ENCODE data around the gene PCP2.
"Not testable (repeated sequence)": the region's sequence is repeated elsewhere in the genome, so short reads cannot be mapped to it uniquely, and the experiment has no call there.

PCP2 gene

DNA sequence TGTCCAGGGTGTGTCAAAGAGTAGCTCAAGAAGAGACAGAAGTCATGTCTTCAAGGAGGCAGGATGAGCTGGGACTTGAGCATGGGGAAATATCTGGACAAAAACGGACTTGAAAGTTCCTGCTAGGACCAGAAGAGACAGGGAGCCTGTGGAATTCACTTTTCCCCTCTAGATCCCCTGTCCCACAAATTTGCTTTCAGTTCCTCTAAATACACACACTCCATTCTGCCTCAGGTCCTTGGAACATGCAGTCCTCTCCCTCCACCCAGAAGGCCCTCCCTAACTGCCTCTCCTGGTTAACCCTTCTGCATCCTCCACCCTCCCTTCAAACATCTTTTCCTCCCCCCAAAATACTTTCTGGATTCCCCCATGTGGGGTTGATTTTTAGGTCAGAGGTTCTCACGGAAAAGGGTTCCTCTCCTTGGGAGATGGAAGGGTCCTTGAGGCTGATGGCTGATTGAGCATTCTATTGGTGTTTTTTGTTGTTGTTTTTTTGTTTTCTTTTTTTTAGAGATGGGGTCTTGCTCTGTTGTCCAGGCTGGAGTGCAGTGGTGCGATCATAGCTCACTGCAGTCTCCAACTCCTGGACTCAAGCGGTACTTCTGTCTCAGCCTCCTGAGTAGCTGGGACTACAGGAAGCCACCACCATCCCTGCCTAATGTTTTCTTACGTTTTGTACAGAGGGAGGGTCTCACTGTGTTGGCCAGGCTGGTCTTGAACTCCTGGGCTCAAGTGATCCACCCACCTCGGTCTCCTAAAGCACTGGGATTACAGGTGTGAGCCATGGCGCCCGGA is 28.4 kb upstream of the PCP2 start:
- no peak for FAIRE-seq

- no peak for FAIRE-seq
Measured at GRCh38 chr19:7658219-7658686, 24.7 kb upstream of the PCP2 start.

- FAIRE-seq: no peak
Measured at GRCh38 chr19:7657131-7657751, 23.7 kb upstream of the PCP2 start.

DNA sequence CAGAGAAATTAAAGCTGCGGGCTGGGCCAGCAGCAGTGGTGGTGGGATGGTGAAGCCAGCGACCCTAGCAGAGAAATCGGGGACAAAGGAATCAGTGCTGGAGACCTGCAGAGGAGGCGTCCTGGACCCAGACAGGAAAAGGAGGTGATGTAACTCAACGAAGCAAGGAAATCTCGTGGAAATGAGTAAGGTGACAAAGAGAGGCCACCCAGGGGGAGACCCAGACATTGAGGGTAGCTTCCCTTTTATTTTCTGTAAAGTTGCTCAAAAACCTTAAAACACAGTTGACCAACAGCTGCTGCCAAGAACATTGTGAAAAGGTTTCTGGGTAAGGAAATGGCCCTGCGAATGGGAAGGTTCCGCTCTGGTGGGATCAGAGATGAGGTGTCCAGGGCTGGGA is 22.1 kb upstream of the PCP2 start:
- FAIRE-seq: no peak

DNA sequence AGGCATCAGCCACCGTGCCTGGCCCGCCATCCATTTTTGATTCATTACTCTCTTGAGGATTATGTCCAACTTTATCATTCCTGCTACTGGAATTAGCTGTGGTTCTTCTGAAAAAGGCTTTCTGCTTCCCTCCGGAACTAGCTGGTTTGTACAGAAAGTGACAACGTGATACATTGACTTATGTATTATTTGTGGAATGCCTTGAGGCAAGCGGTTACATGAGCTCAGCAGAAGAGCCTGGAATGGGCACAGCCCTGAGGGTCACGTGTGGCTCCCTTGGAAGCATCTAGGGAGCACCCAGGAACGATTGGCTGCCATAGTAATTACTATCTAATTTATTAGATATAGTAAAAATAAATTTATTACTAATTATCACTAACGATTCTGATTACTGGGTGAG is 20.9 kb upstream of the PCP2 start:
- no peak for FAIRE-seq

DNA sequence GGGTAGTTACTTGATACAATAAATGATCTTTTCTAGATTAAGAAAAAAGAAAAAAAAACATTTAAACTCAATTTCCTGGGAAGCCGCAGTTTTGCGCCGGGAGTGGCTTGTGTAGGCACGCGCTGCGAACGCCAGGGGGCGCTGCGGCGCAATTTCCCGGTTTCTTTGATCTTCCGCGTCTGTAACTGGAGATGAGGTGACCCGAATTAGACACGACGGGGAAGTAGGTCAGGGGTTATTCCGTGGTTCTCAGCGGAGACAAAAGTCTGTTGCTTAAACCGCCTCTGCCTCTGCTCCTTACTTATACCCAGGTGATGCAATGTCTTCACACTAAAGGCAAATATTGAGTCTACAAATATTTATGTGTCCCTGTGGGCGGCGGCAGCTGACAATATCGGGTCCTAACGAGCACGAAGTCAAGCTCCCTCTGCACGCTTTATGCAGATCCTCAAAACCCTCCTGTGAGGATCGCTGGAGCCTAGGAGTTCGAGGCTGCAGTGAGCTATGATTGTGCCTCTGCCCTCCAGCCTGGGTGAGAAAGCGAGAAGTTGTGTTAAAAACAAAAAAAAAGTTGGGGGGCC is 18.6 kb upstream of the PCP2 start:
- FAIRE-seq: peak; percentile 77

DNA sequence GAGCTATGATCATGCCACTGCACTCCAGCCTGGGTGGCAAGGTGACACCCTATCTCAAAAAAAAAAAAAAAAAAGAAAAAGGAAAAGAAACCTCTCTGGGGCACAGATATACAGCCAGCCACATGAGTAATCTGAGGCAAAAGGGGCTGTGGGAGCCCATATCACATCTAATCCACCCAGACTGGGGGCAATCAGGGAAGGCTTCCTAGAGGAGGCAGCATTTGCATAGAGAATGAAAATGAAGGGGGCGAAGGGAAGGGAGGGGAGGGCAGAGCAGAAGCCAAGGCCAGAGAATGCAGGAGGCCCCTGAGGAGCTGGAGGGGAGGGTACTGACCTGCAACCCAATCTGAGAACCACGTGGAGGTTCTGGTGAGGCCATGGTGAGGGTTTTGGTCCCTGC is 16.6 kb upstream of the PCP2 start:
- FAIRE-seq: no peak

- FAIRE-seq: no peak
Measured at GRCh38 chr19:7648265-7649014, 14.9 kb upstream of the PCP2 start.

- FAIRE-seq: no peak
Measured at GRCh38 chr19:7647156-7647555, 13.6 kb upstream of the PCP2 start.

DNA sequence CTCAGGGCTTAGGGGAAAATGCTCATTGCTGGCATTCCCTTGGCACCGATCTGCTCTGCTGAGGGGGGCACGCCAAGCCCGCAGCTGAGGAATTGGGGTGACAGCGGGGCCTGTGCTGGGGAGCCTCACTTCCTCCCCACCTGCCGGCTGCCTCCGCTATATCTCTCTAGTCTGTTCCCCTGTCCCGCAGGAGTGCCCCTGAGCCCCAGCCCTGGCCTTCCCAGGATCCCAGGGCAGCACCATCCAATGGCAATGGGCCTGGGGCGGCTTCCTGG is 12.8 kb upstream of the PCP2 start:
- FAIRE-seq: no peak

- no peak for FAIRE-seq
Measured at GRCh38 chr19:7645656-7646425, 12.3 kb upstream of the PCP2 start.

DNA sequence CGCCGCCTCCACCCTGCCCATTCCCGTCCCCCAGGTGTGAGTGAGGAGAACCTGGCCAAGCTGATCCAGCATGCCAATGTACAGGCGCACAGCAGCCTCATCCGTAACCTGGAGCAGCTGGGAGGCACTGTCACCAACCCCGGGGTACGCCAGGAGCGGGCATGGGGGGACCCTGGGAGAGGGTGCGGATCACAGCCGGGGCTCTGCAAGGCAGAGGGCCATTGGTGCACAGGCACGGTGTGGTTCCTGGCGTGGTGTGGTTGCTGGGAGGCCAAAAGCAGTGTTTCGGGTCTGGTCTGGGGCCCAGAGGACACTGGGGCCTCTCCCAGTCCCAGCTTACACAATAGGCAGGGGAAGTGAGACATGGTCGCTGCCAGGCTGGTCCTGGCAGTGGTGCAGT is 11.6 kb upstream of the PCP2 start:
- no peak for FAIRE-seq

GRCh38 chr19:7644550-7644877 is 11.0 kb upstream of the PCP2 start:
- FAIRE-seq: no peak

- not testable (repeated sequence) for FAIRE-seq
Measured at GRCh38 chr19:7643629-7644549, 10.4 kb upstream of the PCP2 start.

DNA sequence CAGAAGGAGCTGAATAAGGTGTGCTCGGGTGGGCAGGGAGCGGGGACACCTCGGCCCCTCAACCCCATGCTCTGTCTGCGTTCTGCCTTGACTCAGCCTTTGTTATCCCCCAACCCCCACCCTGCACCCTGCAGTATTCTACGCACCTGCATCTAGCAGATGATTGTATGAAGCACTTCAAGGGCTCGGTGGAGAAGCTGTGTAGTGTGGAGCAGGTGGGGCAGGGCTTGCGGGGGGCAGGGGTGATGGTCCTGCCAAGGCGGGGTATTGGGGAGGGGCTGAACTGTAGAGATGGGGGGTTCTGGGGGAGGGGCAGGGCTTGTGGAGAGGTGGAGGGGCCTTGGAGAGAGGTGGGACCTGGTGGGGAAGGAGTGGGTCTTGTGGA is 9.5 kb upstream of the PCP2 start:
- no peak for FAIRE-seq

GRCh38 chr19:7642295-7643030 is 8.9 kb upstream of the PCP2 start:
- no peak for FAIRE-seq

DNA sequence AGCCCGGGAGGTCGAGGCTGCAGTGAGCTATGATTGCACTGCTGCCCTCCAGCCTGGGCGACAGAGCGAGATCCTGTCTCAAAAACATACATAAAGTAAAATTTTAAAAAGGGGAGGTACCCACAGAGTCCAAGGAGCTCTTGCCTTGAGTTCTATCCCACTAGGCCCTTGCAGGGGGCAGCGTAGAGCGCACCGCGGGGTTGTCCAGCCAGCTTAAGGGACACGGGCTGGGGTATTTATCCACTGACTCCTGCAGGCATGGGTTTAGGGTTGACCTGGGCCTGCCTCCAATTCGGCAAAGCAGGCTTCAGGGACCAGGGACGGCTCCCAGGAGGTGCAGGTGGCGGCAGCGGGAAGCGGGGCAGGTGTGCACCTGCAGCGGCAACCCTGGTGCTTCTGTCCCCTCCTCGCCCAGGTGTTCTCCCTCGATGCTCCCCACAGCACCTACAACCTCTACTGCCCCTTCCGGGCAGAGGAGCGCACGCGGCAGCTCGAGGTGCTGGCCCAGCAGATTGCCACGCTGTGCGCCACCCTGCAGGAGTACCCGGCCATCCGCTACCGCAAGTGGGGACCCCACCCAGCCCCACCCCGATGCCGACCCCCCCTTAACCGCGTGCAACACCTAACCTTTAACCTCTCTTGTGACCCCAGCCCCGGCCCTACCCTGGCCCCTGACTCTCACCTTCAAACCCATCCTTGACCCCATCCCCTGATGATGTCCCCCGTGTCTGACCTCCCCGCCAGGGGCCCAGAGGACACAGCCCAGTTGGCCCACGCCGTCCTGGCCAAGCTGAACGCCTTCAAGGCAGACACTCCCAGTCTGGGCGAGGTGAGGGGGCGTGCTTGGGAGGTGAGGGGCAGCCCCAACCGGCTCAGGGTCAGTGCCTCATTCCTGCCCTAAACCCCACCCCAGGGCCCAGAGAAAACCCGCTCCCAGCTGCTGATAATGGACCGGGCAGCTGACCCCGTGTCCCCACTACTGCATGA is 8.1 kb upstream of the PCP2 start:
- no peak for FAIRE-seq

DNA sequence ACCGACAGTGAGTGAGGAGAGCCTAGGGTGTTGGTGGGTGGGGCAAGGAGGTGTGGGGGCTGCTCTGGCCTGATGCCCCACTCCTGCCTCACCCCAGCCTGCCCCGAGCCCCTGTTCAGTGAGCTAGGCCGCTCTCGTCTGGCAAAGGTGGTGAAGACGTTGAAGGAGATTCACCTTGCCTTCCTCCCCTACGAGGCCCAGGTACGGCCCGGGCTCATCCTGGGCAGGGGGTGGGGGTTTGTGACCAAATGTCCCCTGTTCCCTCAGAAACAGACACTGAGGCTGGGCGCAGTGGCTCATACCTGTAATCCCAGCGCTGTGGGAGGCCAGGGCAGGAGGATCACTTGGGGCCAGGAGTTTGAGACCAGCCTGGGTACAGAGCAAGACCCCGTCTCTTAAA is 7.3 kb upstream of the PCP2 start:
- FAIRE-seq: no peak

GRCh38 chr19:7639863-7640348 is 6.4 kb upstream of the PCP2 start:
- FAIRE-seq: no peak

Data from A204.1 (cell line).